Measurements from ENCODE around the gene RELB.

- TF ChIP-seq CTCF (IDR thresholded peaks at IDR 0.05 in 2 of 3, conservative IDR thresholded peaks at IDR 0.05 in 1 of 3; ENCODE audit: control insufficient read depth in 2 of 3, extremely low read depth in 1 of 3, insufficient read depth in 1 of 3, low read depth in 3 of 3, low read length in 3 of 3) (no peak), ZNF384 (IDR thresholded peaks at IDR 0.05; ENCODE audit: borderline replicate concordance, low read depth, low read length) (no peak), ATF3 (IDR thresholded peaks at IDR 0.05; ENCODE audit: borderline replicate concordance, extremely low read depth, low read depth, low read length) (no peak), IKZF1 (conservative IDR thresholded peaks at IDR 0.05) (no peak), BHLHE40 (IDR thresholded peaks at IDR 0.05; ENCODE audit: borderline replicate concordance in 1 of 2, low read depth in 2 of 2, low read length in 1 of 2) (no peak), NFYA (IDR thresholded peaks at IDR 0.05; ENCODE audit: borderline replicate concordance, low read depth, low read length) (no peak), E2F8 (IDR thresholded peaks at IDR 0.05; ENCODE audit: low read depth, partially characterized antibody) (no peak), CEBPB (IDR thresholded peaks at IDR 0.05; ENCODE audit: borderline replicate concordance in 1 of 2, low read depth in 2 of 2, low read length in 2 of 2) (no peak), EGR1 (IDR thresholded peaks at IDR 0.05; ENCODE audit: borderline replicate concordance in 1 of 2, low read depth in 2 of 2, low read length in 2 of 2) (no peak)
These were observed 24.0 kb downstream of the RELB start for GRCh38 chr19:45025264-45025663.
